Germinal center (tissue), 1 donor: ENCODE measurements around the gene RXRB.
"Not testable (repeated sequence)": the region's sequence is repeated elsewhere in the genome, so short reads cannot be mapped to it uniquely, and the experiment has no call there.

ENCODE experiments used
- DNase-seq: peaks from one replicate; pipeline ENCODE4 v3.0.0; 2012; ENCODE audit warnings: mixed read lengths, low spot score

The RXRB gene

DNA sequence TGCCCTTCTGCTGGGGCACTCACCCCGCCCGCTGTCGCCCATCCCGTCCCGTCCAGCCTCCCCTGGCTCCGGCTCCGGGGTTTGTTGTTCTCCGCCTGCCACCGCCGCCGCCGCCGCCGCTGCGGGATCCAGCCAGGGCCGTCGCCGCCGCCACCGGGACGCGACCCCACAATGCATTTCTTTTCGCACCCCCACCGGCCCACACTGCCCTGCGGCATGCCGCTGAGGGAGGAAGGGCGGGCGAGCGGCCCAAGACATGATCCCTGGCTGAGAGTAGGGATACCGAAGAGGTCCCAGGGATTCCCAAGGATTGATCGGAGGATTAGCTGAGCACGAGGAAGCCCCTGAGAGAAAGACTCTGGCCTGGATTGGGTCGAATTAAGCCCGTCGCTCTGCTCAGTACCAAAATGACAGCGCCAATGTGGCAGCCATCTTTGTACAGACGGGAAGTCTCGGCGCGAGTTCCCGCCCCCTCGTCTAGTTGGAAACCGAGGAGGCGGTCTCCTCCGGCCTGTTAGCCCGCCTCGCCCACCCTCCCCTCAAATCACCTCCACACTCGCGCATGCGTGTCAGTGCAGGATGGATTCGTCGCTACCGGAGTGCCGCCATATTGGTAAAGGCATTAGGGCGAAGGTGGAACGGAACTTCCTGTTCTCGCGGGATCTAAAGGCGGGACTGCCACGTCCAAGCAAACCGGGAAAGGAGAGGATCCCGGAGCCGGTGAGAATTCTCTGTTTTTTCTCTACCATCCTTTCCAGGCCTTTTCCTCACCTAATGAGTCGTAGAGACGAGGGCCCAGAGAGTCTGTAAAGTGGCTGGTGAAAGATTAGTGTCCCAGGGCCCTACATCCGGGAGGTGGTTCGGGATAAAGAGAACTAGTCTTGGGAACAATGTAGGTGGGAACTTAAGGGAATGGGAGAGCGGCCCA lies at the start of gene RXRB, which contains the start of gene SLC39A7:
Gene RXRB (minus strand): TSS at position 447 of the 928 bp plus-strand sequence. CDS start 189 bp downstream, at position 258.
Gene SLC39A7 (plus strand): TSS at position 649 of the 928 bp plus-strand sequence. CDS start 379 bp downstream, outside the sequence.
- DNase-seq: peak; percentile 98

DNA sequence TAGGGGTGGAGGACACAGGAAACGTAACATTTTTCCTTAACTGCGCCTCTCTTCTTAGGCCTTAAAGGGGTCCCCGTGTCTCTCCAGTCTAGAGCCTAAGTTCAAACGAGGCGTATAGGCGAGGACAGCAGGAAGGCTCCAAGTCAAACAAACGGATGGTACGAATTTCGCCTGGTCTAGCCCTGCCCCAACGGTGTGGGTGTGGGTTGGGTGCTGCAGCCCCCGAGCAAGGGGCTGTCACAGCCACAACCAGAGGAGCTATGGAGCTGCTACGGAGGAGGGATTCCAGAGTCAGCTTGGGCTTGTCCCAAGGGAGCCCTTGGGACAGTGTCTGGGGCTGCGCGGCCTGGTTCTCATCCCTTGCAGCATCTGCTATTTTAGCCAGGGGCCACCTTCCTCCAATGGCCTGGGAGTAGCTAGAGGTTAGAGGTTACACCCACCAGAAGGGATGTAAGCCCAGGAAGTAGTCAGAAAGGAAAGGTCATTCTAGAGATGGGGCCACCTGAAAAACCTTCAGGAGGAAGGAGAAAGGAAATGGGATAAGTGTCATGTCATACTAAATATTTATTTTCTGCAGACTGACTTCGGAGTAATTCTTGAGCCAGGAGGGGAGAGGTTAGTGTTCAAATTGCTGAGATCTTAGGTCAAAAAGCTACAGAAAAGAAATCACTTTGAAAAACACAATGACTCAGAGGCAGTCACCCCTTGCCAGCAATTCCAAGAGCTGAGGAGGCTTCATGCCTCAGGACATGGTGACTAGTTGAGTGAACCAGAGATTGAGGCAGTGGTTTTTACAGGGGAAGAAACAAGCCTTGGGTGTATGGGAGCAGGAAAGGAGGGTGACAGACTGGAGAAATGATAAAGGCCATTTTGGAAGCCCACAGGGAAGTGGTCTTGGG lies 49.5 kb upstream of the RXRB start:
- no peak for DNase-seq

DNA sequence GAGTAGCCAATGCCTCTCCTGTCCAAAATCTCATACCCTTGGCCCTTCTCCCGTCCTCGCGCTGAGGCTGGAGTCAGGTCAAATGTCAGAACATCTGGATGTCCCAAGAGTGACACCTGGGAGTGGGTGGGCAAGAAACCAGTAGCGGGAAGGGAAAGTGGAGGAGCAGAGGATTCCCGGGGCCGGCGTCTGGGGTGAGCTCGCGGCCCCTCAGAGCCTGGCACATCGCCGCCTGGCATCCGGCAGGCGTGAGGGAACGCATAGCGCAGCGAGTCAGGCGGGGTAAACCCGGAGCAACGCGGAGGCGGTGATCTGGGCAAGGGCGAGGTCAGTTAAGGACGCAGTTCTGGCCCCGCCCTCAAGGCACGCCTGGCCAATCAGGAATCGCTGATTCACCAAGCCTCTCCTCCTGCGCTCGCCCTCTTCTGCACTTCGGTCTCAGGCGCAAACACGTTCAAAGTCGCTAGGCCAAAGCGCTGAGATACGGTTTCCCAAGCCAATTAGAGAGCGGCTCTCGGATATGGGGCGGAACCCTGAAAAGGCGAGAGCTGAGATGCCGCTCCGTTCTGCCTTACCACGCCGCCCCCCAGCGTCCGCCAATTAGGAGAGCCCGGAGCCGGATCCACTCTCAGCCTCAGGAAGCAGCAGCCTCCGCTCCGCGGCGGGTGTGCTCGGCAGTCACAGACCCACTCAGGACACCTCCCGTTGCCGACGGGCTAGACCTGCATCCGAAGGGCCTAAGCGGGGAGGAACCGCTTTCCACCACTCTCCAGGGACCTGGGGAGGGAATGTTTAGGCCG lies 48.7 kb upstream of the RXRB start:
- peak; percentile 90 for DNase-seq

DNA sequence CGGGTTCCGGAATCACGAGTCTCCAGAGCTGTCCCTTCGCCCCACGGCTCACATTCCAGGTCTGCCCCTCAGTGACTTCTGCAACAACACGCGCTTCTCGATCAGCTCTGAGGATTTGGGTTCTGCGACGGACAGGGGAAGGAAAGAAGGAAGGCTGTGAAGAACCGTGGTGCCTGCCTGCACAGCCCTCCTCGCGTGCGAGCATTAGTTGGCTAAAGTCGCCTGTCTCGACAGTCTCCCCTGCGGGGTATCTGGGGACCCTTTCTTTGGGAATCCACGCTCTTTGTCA lies 48.1 kb upstream of the RXRB start:
- peak; percentile 26 for DNase-seq

DNA sequence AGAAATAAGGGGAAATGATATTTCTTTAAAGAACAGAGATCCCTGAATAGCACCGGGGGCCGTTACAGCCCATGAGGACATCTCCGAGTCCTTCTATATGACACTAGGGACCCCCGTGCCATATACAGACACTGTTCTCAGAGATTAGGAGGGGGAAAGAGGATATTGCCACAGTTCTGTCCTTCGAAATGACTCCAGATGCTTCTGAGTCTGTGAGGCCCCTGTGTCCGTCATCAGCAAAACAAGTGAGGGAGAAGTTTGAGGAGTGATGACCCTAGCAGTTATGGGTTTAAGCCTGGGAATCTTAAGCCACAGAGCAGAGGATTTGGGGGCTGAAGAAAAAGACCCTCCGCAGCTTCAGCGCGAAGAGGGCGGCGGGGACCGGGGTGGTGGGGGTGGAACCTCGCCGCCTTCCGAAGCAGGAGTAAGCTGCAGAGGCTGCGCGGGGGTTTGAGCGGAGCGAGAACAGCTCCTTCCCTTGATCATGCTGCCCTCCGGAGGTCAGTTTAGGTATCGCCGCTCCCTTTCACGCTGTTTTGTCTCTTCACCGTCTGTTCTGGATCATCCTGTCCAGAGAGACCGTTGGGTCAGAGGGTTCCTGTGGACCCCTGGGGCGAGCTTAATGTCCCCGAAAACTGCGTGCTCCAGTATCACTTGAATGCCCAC lies 47.6 kb upstream of the RXRB start:
- DNase-seq: peak; percentile 80

DNA sequence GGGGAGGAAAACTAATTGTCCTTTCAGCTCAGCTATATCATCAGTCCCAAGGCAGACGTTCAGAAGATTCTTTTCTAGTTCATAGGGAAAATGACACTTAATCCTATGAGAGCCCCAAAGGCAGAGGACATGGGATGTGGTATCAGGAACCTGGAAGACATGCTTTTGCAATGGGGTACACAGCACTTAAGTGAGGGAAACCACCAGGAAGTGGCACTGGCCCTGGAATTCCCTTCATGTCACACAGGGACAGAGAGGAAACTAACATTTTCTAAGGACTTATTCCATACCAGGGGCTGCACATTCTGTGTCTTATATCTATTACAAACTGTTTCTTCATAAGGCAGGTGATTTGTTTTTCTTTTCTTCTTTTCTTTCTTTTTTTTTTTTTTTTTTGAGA lies 43.0 kb upstream of the RXRB start:
- DNase-seq: no peak

DNA sequence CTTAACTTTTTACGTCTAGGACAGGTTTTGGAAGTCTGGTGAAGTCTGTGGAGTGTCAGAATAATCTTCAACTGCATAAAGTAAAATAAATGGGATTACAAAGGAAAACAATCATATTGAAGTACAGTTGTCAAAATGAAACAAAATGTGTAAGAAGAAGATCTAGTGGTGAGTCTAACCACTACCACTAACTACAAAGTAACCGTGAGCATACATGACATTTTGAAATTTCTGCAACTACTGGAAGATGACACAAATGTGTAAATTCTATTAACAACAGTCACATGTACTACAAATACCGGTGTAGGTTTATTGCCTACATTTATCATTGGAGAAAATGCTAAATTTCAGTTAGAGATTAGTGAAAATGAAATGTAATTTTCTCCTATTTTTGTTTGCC lies 41.5 kb upstream of the RXRB start:
- DNase-seq: no peak

DNA sequence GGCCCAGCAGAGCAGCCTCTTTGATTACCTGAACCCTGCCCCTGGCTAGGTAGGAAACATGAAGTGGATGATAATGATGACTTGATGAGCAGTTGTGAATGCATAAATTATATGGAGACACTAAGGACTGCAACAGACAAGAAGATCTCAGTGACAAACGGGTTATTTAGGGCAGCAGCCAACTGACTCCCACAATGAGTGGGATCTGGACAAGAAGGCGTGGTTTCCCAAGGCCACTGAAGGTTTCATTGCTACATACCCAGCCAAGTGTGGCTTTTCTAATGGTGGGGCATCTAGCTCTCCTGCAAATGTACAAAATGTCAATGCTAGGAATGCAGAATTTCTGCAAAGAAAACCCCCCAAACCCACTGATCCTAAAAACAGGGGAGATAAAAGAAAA lies 37.3 kb upstream of the RXRB start:
- DNase-seq: no peak

DNA sequence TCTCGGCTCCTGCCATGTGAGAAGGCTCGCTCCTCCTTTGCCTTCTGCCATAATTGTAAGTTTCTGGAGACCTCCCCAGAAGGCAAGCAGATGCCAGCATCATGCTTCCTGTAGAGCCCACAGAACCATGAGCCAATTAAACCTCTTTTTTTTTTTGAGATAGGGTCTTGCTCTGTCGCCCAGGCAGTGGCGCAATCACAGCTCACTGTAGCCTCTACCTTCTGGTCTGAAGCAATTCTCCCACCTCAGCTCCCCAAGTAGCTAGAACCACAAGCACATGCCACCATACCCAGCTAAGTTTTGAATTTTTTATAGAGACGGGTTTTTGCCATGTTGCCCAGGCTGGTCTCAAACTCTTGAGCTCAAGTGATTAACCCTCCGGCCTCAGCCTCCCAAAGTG lies 36.4 kb upstream of the RXRB start:
- no peak for DNase-seq

DNA sequence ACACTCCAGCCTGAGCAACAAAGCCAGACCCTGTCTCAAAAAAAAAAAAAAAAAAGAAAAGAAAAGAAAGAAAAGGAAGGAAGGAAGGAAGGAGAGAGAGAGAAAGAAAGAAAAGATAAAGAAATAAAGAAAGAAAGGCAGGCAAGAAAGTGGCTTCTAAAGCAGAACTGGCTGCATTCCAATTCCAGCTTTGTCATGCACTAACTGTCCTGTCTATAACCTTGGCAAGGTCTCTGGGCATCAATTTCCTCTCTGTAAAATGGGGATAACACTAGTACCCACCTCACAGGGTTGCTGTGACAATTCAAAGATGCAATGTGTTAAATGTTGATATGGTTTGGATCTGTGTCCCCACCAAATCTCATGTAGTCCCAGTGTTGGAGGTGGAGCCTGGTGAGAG lies 35.9 kb upstream of the RXRB start:
- no peak for DNase-seq

DNA sequence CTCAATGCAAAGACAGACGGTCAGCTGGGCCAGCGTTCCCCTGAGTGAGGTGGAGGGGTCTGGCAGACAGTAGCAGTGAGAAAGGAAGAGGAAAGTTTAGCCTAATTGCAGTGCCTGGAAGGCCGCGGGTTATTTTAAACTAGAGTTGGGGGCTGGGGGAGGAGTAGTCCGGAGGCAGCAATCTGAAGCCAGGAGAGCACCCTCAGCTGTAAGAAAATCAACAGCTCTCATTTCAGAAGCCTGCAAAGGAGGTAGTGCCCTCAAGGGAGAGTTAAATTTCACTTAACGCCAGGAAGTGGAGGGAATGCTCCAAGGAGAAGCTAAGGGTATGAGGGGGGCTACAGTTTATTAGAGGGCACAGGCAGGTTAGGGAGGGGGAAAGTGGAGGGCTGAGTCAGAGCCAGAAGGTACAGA lies 34.8 kb upstream of the RXRB start:
- DNase-seq: no peak

DNA sequence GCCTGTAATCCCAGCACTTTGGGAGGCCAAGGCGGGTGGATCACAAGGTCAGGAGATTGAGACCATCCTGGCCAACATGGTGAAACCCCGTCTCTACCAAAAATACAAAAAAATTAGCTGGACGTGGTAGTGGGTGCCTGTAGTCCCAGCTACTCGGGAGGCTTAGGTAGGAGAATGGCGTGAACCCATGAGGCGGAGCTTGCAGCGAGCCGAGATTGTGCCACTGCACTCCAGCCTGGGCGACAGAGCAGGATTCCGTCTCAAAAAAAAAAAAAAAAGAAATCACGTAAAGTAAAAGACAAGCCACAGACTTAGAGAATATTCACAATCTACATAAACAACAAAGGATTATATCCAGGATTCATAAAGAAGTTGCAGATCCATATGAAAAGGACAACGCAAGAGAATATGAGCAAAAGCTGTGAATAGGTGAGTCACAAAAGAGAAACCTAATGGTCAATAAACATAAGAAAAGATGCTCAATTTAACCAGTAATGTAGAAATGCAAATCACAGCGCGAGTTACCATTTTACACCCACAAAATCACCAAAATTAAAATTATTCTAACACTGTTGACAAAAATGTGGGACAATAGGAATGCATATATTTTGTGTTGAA lies 26.1 kb upstream of the RXRB start:
- not testable (repeated sequence) for DNase-seq

DNA sequence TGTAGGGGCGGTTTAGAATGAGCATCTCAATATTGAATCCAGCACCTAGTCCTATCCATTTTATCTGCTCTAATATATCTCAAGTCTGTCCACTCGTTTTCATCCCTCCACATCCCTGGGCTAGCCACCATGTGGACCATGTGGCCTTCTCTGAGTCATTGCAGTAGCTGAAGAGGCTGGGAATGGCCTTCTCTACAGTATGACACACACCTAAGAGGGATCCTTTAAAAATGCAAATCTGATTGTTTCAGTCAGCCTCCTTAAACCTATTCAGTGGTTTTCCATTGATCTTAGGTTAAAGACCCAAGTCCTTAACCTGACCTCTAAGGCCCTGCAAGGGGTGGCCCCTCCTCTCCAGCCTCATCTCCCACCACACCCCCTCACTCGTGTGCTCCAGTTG lies 17.2 kb upstream of the RXRB start:
- DNase-seq: no peak

DNA sequence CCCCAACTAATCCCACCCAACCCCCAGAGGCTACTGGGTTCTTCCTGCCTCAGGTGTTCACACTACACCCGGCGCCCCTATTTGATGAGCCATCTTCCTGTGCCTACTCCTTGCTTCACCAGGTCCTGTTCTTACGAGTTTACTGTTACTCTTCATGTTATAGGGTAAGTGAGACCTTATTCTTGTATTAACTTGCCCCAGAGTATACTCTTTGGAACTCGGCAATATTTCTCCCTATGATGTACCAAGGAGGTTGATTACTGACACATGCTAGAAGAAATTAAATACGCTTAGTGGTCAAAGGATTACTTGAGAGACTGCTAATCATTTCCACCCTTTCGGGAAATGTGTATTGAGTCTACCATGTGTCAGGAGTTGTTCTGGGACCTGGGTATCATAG lies 16.8 kb upstream of the RXRB start:
- no peak for DNase-seq

DNA sequence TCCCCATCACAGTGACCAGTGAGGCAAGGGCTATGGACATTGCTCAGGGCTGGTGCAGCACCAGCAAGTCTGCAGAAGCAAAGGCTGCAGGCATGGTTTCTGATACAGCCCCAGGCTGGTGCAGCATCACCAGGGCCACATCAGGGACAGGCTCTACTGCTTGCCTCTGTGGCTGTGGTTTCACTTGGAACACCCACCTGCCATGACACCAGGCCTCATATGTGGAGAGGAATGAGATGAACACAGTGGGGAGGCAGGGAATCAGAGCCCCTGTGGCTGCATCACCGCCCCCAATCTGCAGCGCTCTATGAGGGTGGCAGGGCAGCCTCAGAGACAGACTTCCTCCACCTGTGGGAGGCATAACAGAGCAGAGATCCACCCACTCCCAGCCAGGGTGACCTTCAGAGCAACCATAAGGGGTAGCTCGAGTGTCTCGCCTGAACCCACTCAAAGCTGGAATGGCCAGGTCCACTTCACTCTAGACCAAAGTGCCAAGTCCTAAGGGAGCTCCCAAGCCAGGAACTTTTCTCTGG lies 15.7 kb upstream of the RXRB start:
- DNase-seq: no peak

DNA sequence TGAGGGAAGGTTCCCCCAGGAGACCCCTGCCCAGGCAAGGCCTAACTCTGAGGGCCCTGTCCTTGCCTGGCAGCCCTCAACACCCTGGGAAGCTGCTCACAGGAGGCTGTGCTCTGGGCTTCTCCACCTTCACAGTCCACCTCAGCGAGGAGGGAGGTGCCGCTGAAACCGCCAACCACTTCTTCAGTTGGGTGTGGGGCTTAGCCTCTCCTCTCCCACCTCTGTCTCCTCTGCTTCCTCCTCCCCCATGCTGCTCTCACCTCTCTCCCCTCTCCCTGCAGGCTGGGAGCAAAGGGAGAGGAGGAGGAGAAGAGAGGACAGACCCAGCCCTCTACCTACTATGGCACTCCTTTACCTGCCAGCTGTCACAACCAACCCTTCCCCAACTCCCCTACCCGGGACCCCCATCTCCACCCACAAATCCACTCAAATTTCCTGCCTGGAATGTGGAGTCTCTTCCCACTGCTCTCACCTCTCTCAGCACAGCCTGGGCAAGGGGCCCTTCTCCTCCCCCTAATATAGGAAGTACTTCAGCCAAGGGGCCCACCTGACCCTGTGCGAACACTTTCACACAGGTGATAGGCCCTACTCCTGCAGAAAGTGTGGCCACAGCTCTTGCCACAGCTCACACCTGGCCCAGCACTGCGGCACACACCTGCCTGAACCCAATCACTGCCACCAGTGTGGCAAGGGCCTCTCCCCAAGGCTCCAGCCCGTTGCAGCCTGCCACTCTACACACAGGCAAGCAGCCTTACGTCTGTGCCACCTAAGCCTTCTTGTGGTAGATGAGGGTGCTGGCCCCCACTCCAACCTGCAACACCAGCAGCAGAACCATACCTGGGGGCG lies 15.0 kb upstream of the RXRB start:
- peak; percentile 1 for DNase-seq

DNA sequence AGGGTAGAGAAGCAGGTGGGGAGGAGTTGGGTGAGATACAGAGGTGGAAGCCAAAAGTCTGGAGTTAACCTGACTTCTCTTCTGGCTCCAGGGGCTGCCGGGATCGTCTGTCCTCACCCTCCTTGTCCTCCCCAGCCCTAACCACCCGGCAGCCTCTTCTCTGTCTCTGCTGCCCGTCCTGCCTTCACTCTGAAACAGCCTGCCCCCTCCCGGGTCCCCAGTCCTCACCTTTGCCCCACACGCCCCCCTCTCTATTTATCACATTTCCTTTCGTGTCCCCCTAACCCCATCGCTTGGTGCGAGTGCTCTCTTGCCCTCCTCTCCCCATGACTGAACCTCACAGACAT lies 13.5 kb upstream of the RXRB start:
- peak; percentile 8 for DNase-seq

DNA sequence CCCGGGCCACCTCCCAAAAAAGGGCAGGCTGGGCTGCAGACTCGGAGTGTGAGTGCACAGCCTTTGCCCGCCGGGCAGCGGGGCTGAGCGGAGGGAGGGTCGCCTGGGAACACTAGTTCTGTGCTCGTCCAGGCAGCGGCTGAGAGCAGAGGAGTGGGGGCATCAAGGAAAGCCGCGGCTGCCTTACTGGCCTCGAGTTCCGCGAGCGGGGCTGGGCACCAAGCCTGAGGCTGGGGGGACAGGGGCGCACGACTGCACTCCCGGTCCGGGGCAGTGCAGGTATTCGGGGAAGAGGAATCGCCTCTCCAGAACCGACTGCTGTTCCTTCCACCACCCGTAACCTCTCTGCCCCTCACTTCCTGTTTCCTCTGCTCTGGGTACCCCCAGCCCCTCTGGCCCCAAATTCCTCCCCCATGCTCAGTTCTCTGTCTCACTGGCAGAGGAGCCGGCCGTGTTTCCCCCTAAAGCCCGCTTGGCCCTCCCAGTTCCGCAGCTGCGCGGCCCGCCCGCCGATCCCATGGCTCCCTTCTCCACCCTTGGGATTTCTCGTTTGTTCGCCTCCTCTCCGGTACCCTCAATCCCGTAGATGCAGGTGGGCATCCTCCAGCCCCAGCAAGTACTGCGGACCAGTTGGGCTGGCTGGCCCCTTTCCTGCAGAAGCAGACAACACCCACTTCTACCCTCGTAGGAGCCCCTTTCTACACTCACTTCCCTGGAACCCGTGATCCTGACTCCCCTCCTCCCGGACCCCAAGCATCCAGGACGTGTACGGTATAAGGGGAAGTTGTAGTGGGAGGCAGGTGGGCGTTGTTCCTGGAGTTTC lies 12.9 kb upstream of the RXRB start:
- peak; percentile 36 for DNase-seq

DNA sequence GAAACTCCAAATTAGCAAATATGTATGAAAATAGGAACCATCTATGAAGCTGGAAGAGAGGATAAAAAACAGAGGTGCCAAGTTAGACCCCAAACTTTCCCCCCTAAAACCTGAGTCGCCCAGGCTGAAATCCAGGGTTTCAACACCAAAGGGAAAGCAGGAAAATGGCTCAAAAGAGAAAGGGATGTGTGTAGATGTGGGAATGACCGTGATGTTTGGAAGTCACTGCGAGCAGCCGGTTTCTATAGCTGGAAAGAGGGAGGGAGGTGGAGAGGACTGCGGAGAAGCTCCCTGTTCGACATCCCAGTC lies 12.3 kb upstream of the RXRB start:
- DNase-seq: no peak
